OCI-LY1 (cell line): ENCODE results near the gene GABRA5.

Experiments
- EZH2 ChIP-seq: fragments of 200-600 bp; sonication (generic), shearing (Covaris generic); IDR thresholded peaks from 2 replicates; pipeline ENCODE4 v1.8.0; 2017; ENCODE audit warnings: borderline replicate concordance, mixed run types, mild to moderate bottlenecking, antibody characterized with exemption, low read length, moderate library complexity, mixed read lengths
- TF ChIP-seq, protein P1 (sequence below): fragments of 200-600 bp; sonication (generic), shearing (Covaris generic); IDR thresholded peaks from 2 replicates; pipeline ENCODE4 v1.5.1; 2017; ENCODE audit warnings: mild to moderate bottlenecking, antibody characterized with exemption, low read length, moderate library complexity, mixed read lengths

DNA sequence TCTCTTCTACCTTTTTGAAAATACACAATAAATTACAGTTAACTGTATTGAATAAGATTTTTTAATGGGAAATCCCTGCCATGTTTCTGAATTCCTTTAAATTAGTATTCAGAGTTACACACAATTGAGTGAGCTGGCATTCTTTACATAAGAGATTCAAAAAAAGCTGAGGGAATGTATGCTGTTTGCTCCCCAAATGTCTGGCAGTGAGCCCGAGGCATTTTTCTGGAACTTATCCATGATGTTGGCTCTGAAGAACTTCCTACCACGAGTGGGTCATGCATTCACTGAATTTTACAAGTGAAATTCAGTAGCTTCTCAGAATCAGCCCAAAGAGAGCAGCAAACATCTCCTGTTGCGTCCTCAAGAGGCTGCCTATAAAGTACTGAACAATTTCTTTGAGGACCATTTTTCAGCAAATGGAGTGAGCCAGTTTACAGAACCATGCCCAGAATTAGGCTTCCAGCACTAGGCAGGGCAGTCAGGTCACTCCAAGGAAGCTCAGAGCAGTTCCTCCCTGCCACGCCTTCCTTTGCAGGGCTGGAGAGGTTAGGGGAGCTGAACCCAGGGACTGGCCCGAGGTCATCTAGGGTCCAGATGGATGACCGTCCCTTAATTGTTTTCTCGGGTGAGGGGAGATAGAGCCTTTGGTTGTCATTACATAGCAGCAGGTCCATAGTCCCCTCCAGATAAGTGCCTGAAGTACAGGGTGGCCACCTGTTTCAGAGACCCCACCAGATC, 21.2 kb downstream of the GABRA5 start:
- TF ChIP-seq, protein P1, sequence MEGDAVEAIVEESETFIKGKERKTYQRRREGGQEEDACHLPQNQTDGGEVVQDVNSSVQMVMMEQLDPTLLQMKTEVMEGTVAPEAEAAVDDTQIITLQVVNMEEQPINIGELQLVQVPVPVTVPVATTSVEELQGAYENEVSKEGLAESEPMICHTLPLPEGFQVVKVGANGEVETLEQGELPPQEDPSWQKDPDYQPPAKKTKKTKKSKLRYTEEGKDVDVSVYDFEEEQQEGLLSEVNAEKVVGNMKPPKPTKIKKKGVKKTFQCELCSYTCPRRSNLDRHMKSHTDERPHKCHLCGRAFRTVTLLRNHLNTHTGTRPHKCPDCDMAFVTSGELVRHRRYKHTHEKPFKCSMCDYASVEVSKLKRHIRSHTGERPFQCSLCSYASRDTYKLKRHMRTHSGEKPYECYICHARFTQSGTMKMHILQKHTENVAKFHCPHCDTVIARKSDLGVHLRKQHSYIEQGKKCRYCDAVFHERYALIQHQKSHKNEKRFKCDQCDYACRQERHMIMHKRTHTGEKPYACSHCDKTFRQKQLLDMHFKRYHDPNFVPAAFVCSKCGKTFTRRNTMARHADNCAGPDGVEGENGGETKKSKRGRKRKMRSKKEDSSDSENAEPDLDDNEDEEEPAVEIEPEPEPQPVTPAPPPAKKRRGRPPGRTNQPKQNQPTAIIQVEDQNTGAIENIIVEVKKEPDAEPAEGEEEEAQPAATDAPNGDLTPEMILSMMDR = no peak
- no peak for TF ChIP-seq EZH2
